Subcutaneous abdominal adipose tissue (tissue), 5 donors: Measurements from ENCODE around the gene TEX261.

ENCODE experiments used
- H3K27ac ChIP-seq: one replicate; pipeline ENCODE4 v1.7.0; 2013; ENCODE audit warnings: low read depth, mild to moderate bottlenecking, inconsistent platforms, low read length, moderate library complexity
- H3K27me3 ChIP-seq, 5 donors: one replicate each; pipeline ENCODE4 v1.7.0; 2013; ENCODE audit warnings: low read length in 5 of 5, inconsistent platforms in 1 of 5; ENCODE audit not compliant: control insufficient read depth in 5 of 5, insufficient read depth in 4 of 5
- H3K36me3 ChIP-seq, 5 donors: one replicate each; pipeline ENCODE4 v1.7.0; 2013; ENCODE audit warnings: low read length in 5 of 5; ENCODE audit not compliant: control insufficient read depth in 5 of 5, insufficient read depth in 5 of 5
- H3K4me1 ChIP-seq, 5 donors: one replicate each; pipeline ENCODE4 v1.7.0; 2013; ENCODE audit warnings: low read length in 5 of 5, mild to moderate bottlenecking in 3 of 5, moderate library complexity in 1 of 5; ENCODE audit not compliant: control insufficient read depth in 5 of 5, insufficient read depth in 5 of 5
- H3K4me3 ChIP-seq, 5 donors: one replicate each; pipeline ENCODE4 v1.7.0; 2013; ENCODE audit warnings: low read length in 5 of 5, low read depth in 1 of 5
- H3K9ac ChIP-seq, 5 donors: one replicate each; pipeline ENCODE4 v1.7.0; 2013; ENCODE audit warnings: low read length in 5 of 5, mild to moderate bottlenecking in 4 of 5, moderate library complexity in 3 of 5
- H3K9me3 ChIP-seq, 5 donors: one replicate each; pipeline ENCODE4 v1.7.0; 2013; ENCODE audit warnings: low read length in 5 of 5; ENCODE audit not compliant: control insufficient read depth in 5 of 5
- donor health status: healthy.
- donor health status: healthy.
- donor health status: healthy.
- donor health status: healthy.
- donor health status: healthy.

TEX261 gene

GRCh38 chr2:71006955-71007799 lies 12.5 kb upstream of the TEX261 start:
- H3K4me3 ChIP-seq: no peak overlapping the region
- no peaks in the 10 kb centered on the region for H3K36me3 ChIP-seq
- peaks cover 0 to 9% (median 6%) of the 10 kb centered on the region in 5 donors for H3K27me3 ChIP-seq
- no peak overlapping the region for H3K9ac ChIP-seq
- no peaks in the 10 kb centered on the region for H3K4me1 ChIP-seq
- H3K9me3 ChIP-seq: no peaks in the 10 kb centered on the region
- H3K27ac ChIP-seq: no peak overlapping the region

DNA sequence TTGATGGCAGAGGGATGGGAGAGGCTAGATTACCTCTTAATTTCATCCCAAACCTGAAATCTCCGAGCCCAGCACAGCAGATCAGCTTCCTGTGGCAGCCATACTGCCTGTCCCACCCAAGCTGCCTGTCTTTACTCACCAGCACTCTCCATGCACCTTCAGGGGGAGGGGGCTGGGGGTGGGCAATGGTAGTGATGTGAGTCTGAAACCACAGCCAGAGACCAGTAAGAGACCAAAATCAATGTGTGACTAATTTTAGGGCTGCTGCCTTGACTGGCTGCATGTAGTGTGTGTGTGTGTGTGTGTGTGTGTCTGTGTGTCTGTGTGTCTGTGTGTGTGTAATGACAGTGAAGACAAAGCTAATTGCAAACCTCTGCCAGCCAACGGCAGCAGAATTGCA lies 11.7 kb upstream of the TEX261 start:
- Histone ChIP-seq H3K9me3 (no peaks in the 10 kb centered on the region), H3K36me3 (no peaks in the 10 kb centered on the region), H3K27ac (no peak overlapping the region), H3K9ac (no peak overlapping the region), H3K27me3 (peaks cover 0 to 6% (median 4%) of the 10 kb centered on the region in 5 donors), H3K4me3 (no peak overlapping the region), H3K4me1 (peaks cover 0 to 2% (median 0%) of the 10 kb centered on the region in 5 donors)

- peaks cover 0 to 8% (median 6%) of the 10 kb centered on the region in 5 donors for H3K4me1 ChIP-seq
- no peak overlapping the region for H3K27ac ChIP-seq
- no peak overlapping the region for H3K9ac ChIP-seq
- H3K9me3 ChIP-seq: no peaks in the 10 kb centered on the region
- H3K27me3 ChIP-seq: peaks cover 0 to 6% (median 4%) of the 10 kb centered on the region in 5 donors
- no peaks in the 10 kb centered on the region for H3K36me3 ChIP-seq
- H3K4me3 ChIP-seq: no peak overlapping the region
These were observed 10.9 kb upstream of the TEX261 start for GRCh38 chr2:71005271-71006202.

DNA sequence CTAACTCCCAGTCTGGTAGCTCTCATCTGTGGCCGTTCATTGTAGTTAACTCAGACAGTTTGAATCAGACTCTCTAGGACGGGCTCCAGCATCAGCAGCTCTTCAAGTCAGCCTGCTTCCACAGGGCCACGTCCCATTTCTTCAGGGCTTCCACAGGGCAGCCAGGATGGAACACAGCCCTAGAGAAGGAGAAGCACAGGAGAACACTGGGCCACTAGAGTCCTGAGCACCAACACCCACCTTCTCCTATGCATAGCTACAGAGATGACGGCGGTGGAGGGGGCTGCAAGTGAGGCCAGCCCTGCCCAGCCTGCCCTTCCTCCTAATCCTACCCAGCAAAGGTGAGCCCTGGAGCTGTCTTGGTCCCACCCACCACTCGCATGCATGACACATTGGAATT lies 10.2 kb upstream of the TEX261 start:
- Histone ChIP-seq H3K4me3 (no peak overlapping the region), H3K4me1 (peaks cover 0 to 8% (median 6%) of the 10 kb centered on the region in 5 donors), H3K9ac (no peak overlapping the region), H3K9me3 (no peaks in the 10 kb centered on the region), H3K27me3 (peaks cover 0 to 6% (median 4%) of the 10 kb centered on the region in 5 donors), H3K36me3 (no peaks in the 10 kb centered on the region), H3K27ac (no peak overlapping the region)

GRCh38 chr2:71003966-71004755 lies 9.5 kb upstream of the TEX261 start:
- H3K27ac ChIP-seq: no peak overlapping the region
- H3K4me1 ChIP-seq: peaks cover 0 to 8% (median 6%) of the 10 kb centered on the region in 5 donors
- H3K4me3 ChIP-seq: no peak overlapping the region
- no peaks in the 10 kb centered on the region for H3K9me3 ChIP-seq
- H3K27me3 ChIP-seq: peaks cover 0 to 6% (median 4%) of the 10 kb centered on the region in 5 donors
- H3K36me3 ChIP-seq: no peaks in the 10 kb centered on the region
- H3K9ac ChIP-seq: no peak overlapping the region

DNA sequence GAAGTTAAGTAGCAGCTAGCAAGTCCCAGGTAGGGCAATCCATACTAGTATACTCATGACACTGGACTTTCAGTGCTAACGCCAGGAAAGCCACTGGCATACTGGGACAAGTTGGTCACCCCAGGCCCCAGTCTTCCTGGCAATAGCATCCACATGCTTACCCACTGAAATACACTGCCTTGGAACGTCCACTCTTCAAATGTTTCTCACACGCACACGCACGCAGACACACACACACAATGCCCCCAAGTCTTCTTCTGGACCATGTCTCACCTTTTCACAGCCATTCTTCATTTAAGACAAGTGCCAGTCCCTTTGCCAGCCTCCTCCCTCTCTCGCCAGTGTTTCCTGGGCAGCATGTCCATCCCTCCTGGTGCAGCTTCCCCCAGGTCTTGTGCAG lies 8.7 kb upstream of the TEX261 start:
- Histone ChIP-seq H3K9me3 (no peaks in the 10 kb centered on the region), H3K4me3 (no peak overlapping the region), H3K36me3 (no peaks in the 10 kb centered on the region), H3K4me1 (peaks cover 0 to 8% (median 6%) of the 10 kb centered on the region in 5 donors), H3K9ac (no peak overlapping the region), H3K27me3 (peaks cover 0 to 6% (median 4%) of the 10 kb centered on the region in 5 donors), H3K27ac (no peak overlapping the region)

GRCh38 chr2:71001981-71002570 lies 7.4 kb upstream of the TEX261 start:
- Histone ChIP-seq H3K27ac (no peak overlapping the region), H3K27me3 (peaks cover 0 to 6% (median 2%) of the 10 kb centered on the region in 5 donors), H3K36me3 (no peaks in the 10 kb centered on the region), H3K4me1 (peaks cover 0 to 8% (median 6%) of the 10 kb centered on the region in 5 donors), H3K9me3 (no peaks in the 10 kb centered on the region), H3K4me3 (no peak overlapping the region), H3K9ac (no peak overlapping the region)

- Histone ChIP-seq H3K27ac (no peak overlapping the region), H3K9ac (no peak overlapping the region)
These were observed 6.9 kb upstream of the TEX261 start for GRCh38 chr2:71001592-71001927.

DNA sequence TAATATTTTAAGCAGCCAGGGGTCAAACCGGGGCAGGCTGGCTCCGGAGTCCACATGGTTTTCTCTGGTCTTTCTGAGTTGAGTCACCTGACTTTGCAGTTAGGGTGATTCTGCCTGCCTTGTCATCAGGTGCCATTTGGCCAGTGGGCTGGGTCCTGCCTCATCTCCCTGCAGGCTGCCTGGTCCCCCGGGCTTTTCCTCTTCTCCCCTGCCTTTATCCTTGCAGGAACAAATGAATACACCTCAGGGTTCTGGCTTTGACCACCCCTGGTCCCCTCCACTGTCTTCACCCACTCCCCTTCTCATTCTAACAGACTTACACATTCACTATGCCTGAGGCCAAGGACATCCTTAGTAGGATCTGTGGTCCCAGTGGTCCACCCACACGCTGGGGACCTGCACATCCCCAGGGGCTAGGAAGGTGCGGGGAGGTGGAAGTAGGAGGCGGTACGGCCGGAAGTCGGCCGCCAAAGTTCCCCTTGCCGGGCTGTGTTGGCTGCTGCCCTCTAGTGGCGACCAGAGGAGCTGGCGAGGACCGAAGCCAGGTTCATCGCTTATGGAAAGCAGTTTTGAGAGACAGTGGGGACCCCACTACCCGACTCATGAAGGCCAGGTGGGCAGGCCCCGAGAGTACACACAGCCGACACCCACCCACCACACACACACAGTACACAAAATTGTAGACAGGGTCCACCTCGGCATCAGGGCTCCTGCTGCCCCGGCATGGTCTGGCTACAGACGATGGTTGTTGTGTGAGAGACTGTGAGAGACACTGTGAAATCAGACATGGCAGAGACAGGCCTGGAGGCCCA lies 6.3 kb upstream of the TEX261 start:
- Histone ChIP-seq H3K27ac (no peak overlapping the region), H3K9me3 (no peaks in the 10 kb centered on the region), H3K9ac (no peak overlapping the region), H3K4me3 (peak overlapping the region; percentile 46 to 67 (median 52)), H3K27me3 (peaks cover 0 to 6% (median 0%) of the 10 kb centered on the region in 5 donors), H3K4me1 (peaks cover 0 to 8% (median 6%) of the 10 kb centered on the region in 5 donors), H3K36me3 (no peaks in the 10 kb centered on the region)

More at GRCh38 chr2:71001592-71001927, 6.9 kb upstream of the TEX261 start:
- Histone ChIP-seq H3K27me3 (peaks cover 0 to 6% (median 0%) of the 10 kb centered on the region in 5 donors), H3K9me3 (no peaks in the 10 kb centered on the region), H3K4me3 (no peak overlapping the region), H3K36me3 (no peaks in the 10 kb centered on the region), H3K4me1 (peaks cover 0 to 8% (median 6%) of the 10 kb centered on the region in 5 donors)
